GM19467 (cell line): ENCODE results near the gene MGA.

Experiments
- ATAC-seq: cut with Tn5 transposase; IDR thresholded peaks from one replicate; pipeline ENCODE4 v1.9.1; 2021; ENCODE audit warnings: mild to moderate bottlenecking, moderate library complexity; ENCODE audit not compliant: unreplicated experiment

Gene MGA

DNA sequence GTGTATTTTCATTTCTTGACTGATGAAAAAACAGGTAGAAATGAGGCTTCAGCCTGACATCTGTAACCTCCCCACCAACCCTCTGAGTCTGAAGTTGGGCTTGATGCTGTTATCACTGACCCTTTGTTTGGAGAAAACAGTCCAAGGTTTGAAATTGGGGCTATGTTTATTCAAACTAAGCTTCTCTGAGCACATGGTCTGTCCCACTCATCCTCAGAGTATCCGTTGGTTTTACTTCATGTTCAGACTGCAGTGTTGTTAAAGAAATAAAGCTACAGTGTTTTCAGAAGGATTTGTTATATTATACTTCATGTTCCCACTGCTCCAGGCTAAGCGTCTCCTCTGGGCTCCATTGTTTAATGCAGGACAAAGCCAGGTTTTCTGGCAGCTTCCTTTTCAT lies 120.1 kb downstream of the MGA start:
- no peak for ATAC-seq

DNA sequence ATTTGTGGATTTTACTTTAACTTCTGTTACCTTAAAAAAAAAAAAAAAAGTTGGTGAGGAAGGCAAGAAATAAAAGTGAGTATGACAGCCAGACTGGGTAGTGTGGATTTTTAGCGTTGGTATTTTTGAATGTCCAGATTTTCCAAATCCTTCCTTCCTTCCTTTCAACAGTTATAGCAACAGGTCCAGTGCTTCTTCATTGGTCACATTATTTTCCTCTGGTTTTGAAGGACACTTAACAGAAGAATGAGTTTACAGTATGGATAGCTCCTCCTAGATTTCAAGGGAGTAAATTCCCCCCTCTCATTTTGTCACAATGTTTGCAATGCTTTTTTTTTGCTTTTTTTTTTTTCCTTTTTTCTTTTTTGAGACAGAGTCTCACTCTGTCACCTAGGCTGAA lies 120.5 kb downstream of the MGA start:
- no peak for ATAC-seq

DNA sequence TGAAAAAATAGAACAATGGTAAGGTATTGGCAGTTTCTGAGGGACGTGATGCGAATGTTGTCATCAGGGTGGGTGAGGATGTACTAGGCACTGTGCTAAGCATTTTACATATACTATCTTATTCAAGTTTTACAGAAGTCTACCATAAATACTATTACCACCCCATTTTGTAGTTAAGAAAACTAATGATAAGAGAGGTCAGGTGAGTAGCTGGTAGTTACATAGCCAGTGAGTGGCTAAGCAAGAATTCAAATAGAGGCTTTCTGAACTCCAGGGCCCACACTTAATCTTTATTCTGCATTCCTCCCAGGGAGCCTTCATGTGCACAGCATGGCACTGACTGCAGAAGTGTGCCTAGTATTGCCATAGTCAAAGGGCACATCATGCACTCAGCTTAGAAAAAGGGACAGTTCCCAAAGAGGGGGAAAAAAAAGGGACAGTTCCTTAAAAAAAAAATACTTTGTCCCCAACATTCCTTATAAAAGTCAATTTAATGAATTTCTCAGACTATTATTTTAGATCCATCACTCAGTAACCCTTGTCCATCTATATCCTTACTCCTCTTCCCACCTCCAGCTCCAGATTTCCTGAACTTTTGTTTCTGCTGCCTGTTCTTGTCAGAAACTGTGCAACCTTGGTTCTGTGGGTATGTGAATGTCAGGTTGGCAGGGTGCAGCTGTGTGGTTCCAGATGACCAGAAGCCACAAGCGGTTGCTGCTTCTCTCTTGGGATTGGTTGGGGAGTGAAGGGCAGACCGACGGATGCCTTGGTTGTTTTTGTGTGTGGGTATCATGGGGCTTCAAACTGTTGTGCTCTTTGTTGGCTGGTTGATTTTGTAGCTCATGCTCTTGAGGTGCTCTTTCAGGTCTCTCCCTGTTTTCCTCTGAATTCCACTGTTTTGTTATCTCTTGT lies 122.4 kb downstream of the MGA start:
- ATAC-seq = no peak

DNA sequence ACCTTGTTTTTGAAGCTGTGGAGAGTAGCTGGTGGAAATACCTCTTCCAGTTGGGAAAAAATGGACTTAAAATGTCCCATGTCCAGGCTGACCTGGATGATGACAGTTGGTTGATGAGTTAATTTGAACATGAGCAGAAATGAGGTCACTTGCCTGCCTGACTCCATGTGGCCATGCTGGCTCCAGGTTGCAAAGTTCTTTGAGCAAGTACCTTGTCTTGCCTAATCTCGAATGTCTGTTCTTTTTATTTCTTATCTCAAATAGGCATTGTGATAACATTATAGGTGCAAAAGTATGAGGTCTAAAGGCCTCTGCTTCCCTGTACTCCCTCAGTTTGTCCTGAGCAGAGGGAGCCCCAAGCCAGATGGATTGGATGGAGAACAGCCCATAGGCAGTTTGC lies 123.1 kb downstream of the MGA start:
- ATAC-seq = no peak

DNA sequence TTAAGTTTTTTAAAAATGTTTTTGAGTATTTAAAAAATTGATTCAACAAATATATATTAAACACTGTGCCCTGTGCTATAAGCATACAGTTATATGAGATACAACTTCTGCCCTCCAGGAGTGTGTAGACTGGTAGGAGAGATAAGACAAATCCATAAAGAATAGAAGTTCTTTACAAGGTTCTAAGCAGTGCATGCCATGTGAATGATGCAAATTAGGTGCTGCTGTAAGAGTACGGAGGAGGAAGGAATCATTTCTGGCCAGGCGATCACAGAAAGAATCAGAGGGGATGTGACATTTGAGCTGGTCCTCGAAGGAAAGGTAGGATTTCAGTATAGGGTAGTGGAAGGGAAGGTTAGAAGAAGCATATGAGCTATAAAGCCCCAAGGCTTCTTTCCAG lies 128.1 kb downstream of the MGA start:
- ATAC-seq = no peak

DNA sequence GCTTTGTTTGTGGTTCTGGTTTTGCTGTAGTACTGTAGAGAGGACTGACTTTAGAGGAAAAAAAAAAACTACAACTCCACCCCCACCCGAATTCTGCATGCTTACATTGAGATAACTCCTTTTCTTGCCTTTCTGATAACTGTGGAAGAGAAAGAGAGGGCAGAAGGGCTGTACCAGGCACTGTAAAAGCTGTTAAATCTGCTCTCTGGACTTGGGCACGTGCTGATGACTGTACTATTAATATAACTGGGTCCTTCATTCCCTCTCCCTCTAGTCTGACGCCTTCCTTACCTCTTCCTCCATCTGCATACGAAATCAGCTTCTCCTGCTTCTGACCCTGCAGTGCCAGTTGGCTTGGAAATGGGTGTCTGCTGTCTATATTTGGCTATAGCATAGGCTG lies 129.0 kb downstream of the MGA start:
- ATAC-seq = no peak

DNA sequence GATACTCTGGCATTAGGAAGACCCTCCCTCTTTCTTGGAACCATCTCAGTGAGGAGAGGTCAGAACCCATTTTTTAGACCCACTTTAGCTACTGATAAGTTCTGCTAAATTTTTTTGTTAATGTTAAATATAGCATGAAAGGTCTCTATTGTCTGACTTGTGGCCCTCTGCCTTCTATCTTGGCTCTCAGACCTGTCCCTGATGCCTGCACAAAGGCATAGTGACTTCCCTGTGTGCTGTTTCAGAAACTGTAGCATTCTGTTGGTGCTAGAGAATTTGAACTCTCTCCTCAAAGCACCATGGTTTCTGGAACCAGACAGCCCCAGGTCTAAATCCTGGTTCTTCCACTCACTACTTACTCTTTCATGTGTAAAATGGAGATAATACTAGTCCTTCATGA lies 129.5 kb downstream of the MGA start:
- ATAC-seq = no peak

DNA sequence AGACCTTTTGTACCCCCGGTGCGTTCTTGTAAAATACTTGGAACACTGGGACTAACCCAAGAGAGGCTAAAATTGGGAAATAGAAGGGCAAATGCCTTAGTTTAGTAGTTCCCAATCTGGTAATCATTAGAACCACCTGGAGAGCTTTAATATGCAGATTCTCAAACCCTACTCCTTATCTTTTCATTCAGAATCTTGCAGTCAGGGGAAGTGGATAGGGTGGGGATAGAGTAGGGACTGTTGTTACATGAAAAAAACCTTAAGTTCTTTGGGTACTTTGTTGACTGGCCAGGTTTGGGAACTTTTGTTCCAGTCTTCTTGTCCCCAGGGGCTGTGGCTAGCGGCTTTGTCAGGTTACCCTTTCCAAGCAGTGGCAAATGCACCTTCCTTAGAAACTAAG lies 130.0 kb downstream of the MGA start:
- ATAC-seq = no peak

DNA sequence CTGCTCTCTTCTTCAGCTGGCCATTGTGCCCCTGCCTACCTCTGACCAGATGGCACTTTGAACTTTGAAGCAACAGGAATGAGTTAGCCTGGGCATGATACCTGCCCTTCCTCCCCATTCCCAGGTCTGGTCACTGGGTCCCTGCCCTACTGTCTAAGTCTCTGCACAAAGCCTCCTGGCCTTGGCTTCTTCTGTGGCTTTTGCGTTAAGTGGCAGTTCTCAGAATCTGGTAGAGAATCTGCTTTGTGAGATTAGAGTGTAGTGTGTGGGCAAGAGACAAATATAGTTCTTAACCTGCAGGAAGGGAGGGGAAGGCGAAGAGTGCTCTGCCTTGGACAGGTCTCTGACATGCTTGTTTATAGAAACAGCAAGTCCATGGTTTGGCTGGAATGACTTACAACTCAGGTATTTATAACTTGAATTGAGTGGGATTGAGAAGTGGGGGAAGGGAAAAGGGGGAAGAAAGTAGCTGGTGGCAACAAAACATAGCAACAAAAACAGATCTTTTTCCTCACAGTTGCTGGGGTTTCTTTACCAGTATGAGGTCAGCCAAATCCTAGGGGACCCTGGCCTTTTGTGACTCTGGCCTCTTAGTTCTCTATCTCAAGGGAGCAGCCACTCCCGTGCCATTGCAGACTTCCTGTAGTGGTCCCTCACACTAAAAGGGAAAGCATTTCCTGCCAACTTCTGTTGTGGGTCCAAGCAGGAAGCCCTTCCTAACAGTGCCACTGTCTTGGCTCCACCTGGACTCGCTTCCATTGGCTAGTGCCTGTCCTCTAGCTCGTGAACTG lies 130.7 kb downstream of the MGA start:
- ATAC-seq = no peak

DNA sequence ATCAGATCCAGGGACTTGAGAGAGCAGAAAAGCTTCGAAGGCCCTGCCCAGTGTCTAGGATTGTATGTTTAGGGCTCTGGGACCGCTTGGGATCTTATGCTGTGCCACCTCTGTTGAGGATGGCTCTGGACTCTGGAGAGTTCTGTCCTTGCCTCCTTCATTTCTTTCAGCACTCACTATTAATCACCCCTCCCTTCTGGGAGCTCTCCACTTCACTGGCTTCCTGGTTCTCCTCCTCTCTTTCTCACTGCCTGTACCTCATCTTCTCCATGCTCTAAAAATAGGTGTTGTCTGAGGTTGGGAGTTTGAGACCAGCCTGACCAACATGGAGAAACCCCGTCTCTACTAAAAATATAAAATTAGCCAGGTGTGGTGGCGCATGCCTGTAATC lies 131.3 kb downstream of the MGA start:
- no peak for ATAC-seq

DNA sequence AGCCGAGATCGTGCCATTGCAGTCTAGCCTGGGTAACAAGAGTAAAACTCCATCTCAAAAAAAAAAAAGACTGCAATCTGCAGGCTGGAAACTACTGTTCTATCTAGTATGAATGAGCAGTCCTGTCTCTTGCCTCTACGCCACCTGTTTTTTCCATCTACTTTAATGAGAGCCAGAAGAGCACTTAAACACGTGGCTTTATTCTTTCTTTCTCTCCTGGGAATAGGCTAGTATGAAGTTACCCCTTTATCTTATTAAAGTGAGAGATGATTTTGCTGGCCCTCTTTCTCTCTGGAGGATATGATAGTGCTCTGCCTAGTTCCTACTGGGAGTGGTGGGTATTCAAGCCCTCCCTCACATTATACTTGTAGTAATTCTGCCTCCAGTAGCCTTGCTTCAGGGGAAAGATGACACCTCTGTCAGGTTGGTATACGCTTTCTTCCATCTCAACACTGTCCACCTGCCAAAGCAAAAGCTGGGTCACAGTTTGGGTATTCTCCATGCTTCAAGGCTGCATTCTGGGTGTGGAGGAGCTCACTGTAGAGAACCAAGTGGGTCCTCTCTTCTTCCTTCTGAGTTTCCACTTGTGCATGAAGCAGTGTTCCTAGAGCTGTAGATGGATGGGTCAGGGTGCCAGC lies 131.9 kb downstream of the MGA start:
- ATAC-seq = no peak

DNA sequence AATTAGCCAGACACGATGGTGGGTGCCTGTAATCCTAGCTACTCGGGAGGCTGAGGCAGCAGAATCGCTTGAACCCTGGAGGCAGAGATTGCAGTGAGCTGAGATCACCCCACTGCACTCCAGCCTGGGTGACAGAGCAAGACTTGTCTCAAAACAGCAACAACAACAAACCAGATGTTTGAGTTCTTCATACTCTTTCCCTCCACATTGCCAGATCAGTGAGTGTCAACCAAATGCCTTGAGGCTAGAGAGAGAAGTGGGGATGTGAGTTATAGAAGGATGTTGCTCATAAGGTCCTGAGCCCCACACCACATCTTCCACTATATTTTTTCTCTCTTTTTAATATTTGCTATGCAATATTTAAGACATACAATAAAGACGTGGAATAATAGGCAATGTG lies 133.9 kb downstream of the MGA start:
- ATAC-seq = no peak

DNA sequence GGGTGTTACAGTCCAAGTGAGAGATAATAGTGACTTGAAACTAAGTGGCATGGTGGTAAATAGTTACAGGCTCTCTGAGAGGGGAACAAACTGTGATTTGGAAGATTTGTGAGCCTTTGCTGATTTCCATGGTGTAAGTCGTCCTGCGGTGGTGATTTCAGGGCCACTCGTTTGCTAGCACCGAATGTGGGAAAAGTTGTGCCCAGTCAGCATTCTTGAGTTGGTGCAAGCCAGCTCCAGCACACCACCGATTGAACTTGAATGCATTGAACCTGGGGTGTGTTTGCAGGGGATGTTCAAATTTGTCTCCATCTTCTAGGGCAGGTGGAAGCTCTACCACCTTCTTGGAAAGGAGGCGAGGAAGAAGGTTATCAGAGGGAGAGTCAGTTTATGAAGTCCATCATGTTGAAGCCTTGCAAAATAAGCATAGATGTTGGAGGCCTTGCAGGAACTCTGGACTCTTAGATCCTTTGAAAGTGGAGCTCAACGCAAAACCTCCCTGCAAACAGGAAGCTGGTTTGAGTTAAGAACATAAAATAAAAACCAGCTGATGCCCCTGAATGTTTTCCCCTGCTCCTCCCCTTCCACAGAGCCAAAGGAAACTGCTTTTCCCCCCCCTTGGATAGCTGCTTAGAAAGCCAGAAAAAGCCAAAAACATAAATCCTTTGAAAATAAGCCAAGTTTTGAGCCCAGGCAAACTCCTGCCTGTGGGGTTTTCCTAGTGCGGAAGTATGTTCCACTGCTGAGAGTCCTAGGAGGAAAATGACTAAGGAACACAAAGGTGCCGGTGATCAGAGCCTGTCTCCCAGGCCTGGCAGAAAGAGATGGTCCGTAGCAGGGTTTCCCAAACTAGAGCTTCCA lies 136.0 kb downstream of the MGA start:
- no peak for ATAC-seq

DNA sequence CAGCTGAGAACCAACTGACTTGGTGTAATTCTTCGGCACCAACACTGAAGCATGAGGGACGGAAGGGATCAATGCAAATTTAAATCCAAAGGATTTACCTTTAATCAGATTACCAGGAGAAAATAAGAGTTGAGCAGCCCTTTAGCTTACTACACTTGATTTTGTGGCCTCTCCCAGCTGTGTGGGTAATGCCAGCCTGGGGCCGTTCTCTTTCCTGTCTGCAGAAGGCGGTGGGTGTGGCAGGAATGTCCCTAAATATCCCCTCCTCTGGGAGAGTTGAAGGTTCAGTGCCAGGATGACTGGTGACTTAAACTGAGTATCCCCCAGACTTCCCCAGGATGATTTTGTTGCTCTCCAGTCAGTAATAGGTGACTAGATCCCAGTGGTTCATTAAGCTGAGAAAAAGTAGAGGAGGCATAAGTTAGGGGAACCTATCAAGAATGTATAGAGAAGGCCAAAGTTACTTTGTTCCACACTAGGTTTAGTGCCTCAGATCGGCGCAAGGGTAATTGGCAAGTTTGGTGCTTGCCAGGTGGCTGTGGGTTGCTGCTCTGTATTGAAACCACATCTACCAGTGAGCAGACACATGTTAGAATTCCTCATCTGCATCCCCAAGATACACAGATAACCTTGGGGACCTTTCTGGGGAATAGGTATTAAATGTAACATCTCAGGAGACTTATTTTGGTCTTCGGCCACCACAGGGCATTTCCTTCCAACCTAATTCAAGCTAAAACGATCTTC lies 137.2 kb downstream of the MGA start:
- no peak for ATAC-seq

DNA sequence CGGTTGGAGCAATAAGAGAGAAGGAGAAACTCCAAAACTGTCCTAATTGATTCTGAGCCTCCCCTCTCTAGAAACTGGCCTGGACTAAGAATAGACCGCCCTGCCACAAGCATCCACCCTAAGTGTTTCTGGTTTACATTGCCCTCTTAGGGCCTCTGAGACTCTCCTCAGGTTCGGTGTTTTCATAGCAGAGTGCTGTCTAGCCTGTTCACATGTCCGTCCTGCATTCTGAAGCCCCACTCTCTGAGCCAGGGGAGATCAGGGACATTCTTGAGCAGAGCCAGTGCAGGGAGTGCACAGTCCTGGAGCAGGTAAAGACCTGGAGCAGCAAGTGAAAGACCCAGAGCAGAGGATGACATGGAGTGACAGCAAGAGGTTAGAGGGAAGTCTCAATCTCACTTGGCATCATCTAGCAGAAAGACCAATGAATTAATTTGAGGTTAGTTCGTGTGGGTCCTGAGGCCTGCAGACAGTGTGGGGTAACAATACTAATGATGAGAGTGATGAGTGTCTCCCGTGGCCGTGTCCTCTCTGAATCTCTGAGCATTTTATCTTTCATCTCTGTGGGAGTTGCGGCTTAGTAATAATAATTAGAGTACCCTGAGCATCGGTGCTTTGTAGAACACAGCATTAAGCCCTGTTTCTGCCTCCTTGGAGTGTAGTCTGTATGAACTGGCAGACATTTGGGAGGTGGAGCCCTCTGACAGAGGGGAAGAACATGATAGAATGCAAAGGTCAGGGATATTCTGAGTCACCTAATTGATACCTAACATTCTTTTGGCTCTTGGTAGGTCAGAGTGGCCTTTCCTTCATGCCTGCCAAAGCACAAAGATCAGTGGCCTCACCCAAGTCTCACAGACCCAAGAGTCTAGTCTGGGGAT lies 138.6 kb downstream of the MGA start:
- no peak for ATAC-seq

DNA sequence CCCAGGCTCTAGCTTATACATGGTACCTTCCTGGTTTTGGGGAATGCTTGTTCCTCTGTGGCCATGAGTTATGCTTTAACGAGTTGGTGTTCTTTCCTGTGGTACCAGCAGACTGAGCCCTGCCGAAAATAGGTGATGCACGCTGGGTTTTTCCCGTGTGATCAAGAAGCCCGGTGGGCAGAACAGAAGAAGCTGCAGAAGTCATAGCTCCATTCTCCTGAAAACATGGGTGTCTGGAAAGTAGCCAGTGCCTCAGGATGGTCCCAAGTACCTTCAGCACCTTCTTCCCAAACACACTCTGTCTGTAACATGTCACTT lies 139.2 kb downstream of the MGA start:
- ATAC-seq = no peak

DNA sequence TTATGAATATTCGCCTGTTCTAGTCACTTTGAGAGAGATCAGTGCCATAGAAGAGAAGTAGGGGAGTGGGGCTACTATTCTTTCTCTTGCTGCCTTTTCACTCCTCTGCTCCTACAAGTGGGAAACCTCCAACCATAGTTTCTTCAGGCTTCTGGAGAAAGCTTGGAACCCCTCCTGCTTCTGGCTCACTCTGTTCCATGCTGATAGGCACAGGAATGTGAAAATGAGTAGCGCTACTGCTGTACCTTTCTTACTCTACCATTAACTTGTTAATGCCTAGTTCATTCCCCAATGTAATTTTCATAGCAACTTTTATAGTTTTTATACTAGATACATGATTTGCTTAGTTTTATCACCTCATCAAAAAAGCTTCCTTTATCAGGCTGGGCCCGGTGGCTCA lies 141.0 kb downstream of the MGA start:
- no peak for ATAC-seq

DNA sequence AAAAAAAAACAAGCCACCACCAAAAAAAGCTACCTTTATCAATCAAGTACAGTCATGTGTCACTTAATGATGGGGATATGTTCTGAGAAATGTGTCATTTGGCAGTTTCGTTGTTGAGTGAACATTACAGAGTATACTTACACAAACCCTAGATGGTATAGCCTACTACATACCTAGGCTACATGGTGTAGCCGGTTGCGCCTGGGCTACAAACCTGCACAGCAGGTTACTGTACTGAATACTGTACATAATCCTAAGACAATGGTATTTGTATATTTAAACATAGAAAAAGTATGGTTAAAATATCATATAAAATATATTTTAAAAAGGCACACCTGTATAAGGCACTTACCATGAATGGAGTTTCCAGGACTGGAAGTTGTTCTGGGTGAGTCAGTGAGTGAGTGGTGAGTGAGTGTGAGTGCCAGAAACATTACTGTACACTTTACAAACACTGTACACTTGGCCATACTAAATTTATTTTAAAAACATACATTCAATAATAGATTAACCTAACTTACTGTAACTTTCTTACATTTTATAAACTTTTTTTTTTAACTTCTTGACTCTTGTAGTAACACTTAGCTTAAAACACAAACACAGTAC lies 141.7 kb downstream of the MGA start:
- ATAC-seq = no peak

DNA sequence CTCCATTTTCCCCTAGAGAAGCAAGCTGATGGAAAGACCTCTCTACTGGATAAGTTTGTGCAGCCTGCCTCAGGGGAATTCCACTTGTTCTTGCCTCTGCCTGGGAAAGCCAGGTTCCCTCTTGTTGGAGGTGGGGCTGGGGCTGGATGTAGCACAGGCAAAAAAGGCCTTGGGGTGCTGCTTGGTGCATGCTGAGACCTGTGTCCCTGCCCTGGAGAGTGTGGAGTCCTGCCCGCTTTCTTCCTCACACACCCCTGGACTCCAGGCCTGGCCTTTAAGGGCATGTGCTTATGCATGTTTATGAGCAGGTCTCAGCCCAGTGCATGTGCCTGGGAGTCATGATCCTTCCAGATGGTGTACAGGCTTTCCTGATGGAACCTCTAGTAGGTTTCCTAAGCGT lies 144.2 kb downstream of the MGA start:
- no peak for ATAC-seq
